Measurements from ENCODE around the gene SF3B2.

GRCh38 chr11:66089067-66089466 lies 36.9 kb downstream of the SF3B2 start:
- TF ChIP-seq POLR2AphosphoS5 (IDR thresholded peaks at IDR 0.05; ENCODE audit: low read depth, low read length) (no peak), SIN3A (IDR thresholded peaks at IDR 0.05; ENCODE audit: borderline replicate concordance, insufficient read depth, low read length) (no peak), TAF1 (IDR thresholded peaks at IDR 0.05; ENCODE audit: borderline replicate concordance, insufficient read depth, low read length) (no peak), REST (IDR thresholded peaks at IDR 0.05; ENCODE audit: insufficient read depth in 1 of 2, low read depth in 2 of 2, low read length in 2 of 2) (no peak), FOXP2 (optimal IDR thresholded peaks at IDR 0.05; ENCODE audit: borderline replicate concordance, extremely low read depth, extremely low read length, insufficient read depth) (no peak)

Measured in PFSK-1 (cell line).